HUES48 (cell line): ENCODE results near the gene APBA2.
A peak's percentile ranks its signal among the peaks of the same experiment; 100 is the strongest.
"Not testable (repeated sequence)": the region's sequence is repeated elsewhere in the genome, so short reads cannot be mapped to it uniquely, and the experiment has no call there.

ENCODE experiments used
- H3K27ac ChIP-seq: one replicate; pipeline ENCODE4 v1.7.0; 2013; ENCODE audit warnings: low read depth, low read length, inconsistent platforms
- H3K27me3 ChIP-seq: 2 replicates; pipeline ENCODE4 v1.6.1; 2013; ENCODE audit warnings: mild to moderate bottlenecking, low read length; ENCODE audit not compliant: control insufficient read depth, insufficient read depth
- H3K36me3 ChIP-seq: 2 replicates; pipeline ENCODE4 v1.6.1; 2013; ENCODE audit warnings: low read length; ENCODE audit not compliant: control insufficient read depth, insufficient read depth
- H3K4me1 ChIP-seq: 2 replicates; pipeline ENCODE4 v1.6.1; 2013; ENCODE audit warnings: mild to moderate bottlenecking, low read length; ENCODE audit not compliant: control insufficient read depth, insufficient read depth
- H3K4me3 ChIP-seq: 2 replicates; pipeline ENCODE4 v1.5.1; 2013; ENCODE audit warnings: mild to moderate bottlenecking, low read depth, low read length
- H3K9ac ChIP-seq: 2 replicates; pipeline ENCODE4 v1.6.1; 2013; ENCODE audit warnings: mild to moderate bottlenecking, low read depth, low read length, moderate library complexity
- H3K9me3 ChIP-seq: 2 replicates; pipeline ENCODE4 v1.6.1; 2013; ENCODE audit warnings: low read length; ENCODE audit not compliant: control insufficient read depth, insufficient read depth

APBA2 gene

GRCh38 chr15:29034151-29034550 is 148.4 kb downstream of the APBA2 start:
- Histone ChIP-seq H3K9ac (no peak overlapping the region), H3K27ac (peak overlapping the region; percentile 63), H3K36me3 (no peaks in the 10 kb centered on the region), H3K9me3 (no peaks in the 10 kb centered on the region), H3K4me3 (no peak overlapping the region), H3K4me1 (peaks cover 19% of the 10 kb centered on the region), H3K27me3 (no peaks in the 10 kb centered on the region)

GRCh38 chr15:29034593-29035335 is 149.0 kb downstream of the APBA2 start:
- Histone ChIP-seq H3K9ac (no peak overlapping the region), H3K4me1 (peaks cover 22% of the 10 kb centered on the region), H3K36me3 (no peaks in the 10 kb centered on the region), H3K27ac (peak overlapping the region; percentile 70), H3K9me3 (no peaks in the 10 kb centered on the region), H3K27me3 (no peaks in the 10 kb centered on the region), H3K4me3 (no peak overlapping the region)

GRCh38 chr15:29035336-29036285 is 149.8 kb downstream of the APBA2 start:
- H3K4me3 ChIP-seq, result no peak overlapping the region
- H3K36me3 ChIP-seq, result no peaks in the 10 kb centered on the region
- H3K9ac ChIP-seq, result no peak overlapping the region
- H3K27ac ChIP-seq, result peak overlapping the region; percentile 70
- peaks cover 30% of the 10 kb centered on the region for H3K4me1 ChIP-seq
- H3K27me3 ChIP-seq, result no peaks in the 10 kb centered on the region
- no peaks in the 10 kb centered on the region for H3K9me3 ChIP-seq

- Histone ChIP-seq H3K4me3 (no peak overlapping the region), H3K9me3 (no peaks in the 10 kb centered on the region), H3K27ac (no peak overlapping the region), H3K4me1 (peaks cover 30% of the 10 kb centered on the region), H3K9ac (no peak overlapping the region), H3K36me3 (no peaks in the 10 kb centered on the region), H3K27me3 (no peaks in the 10 kb centered on the region)
Observed at GRCh38 chr15:29037997-29038705, 152.4 kb downstream of the APBA2 start.

GRCh38 chr15:29039466-29040369 is 153.9 kb downstream of the APBA2 start:
- Histone ChIP-seq H3K9me3 (no peaks in the 10 kb centered on the region), H3K4me3 (no peak overlapping the region), H3K9ac (no peak overlapping the region), H3K27ac (peak overlapping the region; percentile 67), H3K4me1 (peaks cover 26% of the 10 kb centered on the region), H3K36me3 (no peaks in the 10 kb centered on the region), H3K27me3 (no peaks in the 10 kb centered on the region)

- Histone ChIP-seq H3K4me3 (no peak overlapping the region), H3K9ac (no peak overlapping the region), H3K27ac (peak overlapping the region; percentile 67), H3K9me3 (no peaks in the 10 kb centered on the region), H3K4me1 (peaks cover 20% of the 10 kb centered on the region), H3K27me3 (no peaks in the 10 kb centered on the region), H3K36me3 (no peaks in the 10 kb centered on the region)
Observed at GRCh38 chr15:29040370-29040751, 154.6 kb downstream of the APBA2 start.

GRCh38 chr15:29043736-29044502 is 158.1 kb downstream of the APBA2 start:
- H3K9me3 ChIP-seq, result no peaks in the 10 kb centered on the region
- H3K27me3 ChIP-seq, result no peaks in the 10 kb centered on the region
- H3K36me3 ChIP-seq, result no peaks in the 10 kb centered on the region
- no peak overlapping the region for H3K27ac ChIP-seq
- H3K4me3 ChIP-seq, result no peak overlapping the region
- H3K4me1 ChIP-seq, result peaks cover 15% of the 10 kb centered on the region
- no peak overlapping the region for H3K9ac ChIP-seq

- Histone ChIP-seq H3K4me1 (peaks cover 15% of the 10 kb centered on the region), H3K27me3 (no peaks in the 10 kb centered on the region), H3K36me3 (no peaks in the 10 kb centered on the region), H3K4me3 (no peak overlapping the region), H3K9ac (no peak overlapping the region), H3K9me3 (no peaks in the 10 kb centered on the region), H3K27ac (no peak overlapping the region)
Observed at GRCh38 chr15:29044503-29044901, 158.7 kb downstream of the APBA2 start.

- not testable (repeated sequence) for H3K36me3 ChIP-seq, H3K9ac ChIP-seq, H3K27me3 ChIP-seq, H3K4me1 ChIP-seq, H3K27ac ChIP-seq, H3K4me3 ChIP-seq, H3K9me3 ChIP-seq
Observed at GRCh38 chr15:29045161-29045560, 159.4 kb downstream of the APBA2 start.
